GM12878 (cell line): ENCODE measurements around the gene PHACTR1. TPM values are rescaled to one million over a fixed set of nuclear protein-coding genes. Genes with fewer than 3 reads are reported as not detected.

Experiments
- ATAC-seq: fragments of 200-7000 bp; cut with Tn5 transposase; 3 replicates; pipeline ENCODE4 v1.9.1; 2020; ENCODE audit warnings: mild to moderate bottlenecking, moderate library complexity
- BruUV-seq: library from RNA; stranded (reverse); fragments of 400-500 nt; replicated peaks from 2 replicates; lab custom pipeline; 2021; lab: Mats Ljungman, UMichigan
- CTCF ChIA-PET: fragments of 300-600 bp; sonication (Branson Sonifier 250); formaldehyde crosslinking; extraction: SDS; loops from one replicate; lab custom pipeline; 2021; ENCODE audit warnings: inconsistent platforms; lab: Yijun Ruan, JAX
- POLR2A ChIA-PET: fragments of 350-600 bp; formaldehyde crosslinking; extraction: SDS; loops from one replicate; lab custom pipeline; 2021; ENCODE audit warnings: inconsistent platforms; lab: Charles Lee
- RAD21 ChIA-PET: fragments of 300-600 bp; sonication (Branson Sonifier 250); formaldehyde crosslinking; loops from one replicate; lab custom pipeline; 2023; ENCODE audit warnings: antibody characterized with exemption; ENCODE audit not compliant: unreplicated experiment; lab: Charles Lee
- SMC1A ChIA-PET: fragments of 300-600 bp; sonication (Branson Sonifier 250); formaldehyde crosslinking; loops from one replicate; lab custom pipeline; 2023; ENCODE audit not compliant: unreplicated experiment, uncharacterized antibody; lab: Charles Lee
- DNase-seq: peaks from one replicate; pipeline ENCODE4 v3.0.0-alpha.2; 2011; ENCODE audit warnings: low read depth, low spot score
- FAIRE-seq: peaks from 3 replicates; lab custom pipeline; 2011; peaks lifted over from hg19 to GRCh38; lab: Jason Lieb, UNC
- H2AFZ ChIP-seq: 2 replicates; pipeline ENCODE4 v1.6.0; 2011; ENCODE audit warnings: low read depth, low read length, control low read depth; ENCODE audit not compliant: control insufficient read depth
- H3K27ac ChIP-seq: 2 replicates; pipeline ENCODE4 v1.5.1; 2011; ENCODE audit warnings: control low read depth; ENCODE audit not compliant: control insufficient read depth, insufficient read depth
- H3K27me3 ChIP-seq, 2 experiments: replicated peaks in 1 of 2; 2 replicates each; pipeline versions ENCODE4 v1.6.0 to v1.6.1; 2011; ENCODE audit warnings: low read length in 1 of 2; ENCODE audit not compliant: control insufficient read depth in 2 of 2, insufficient read depth in 2 of 2
- H3K36me3 ChIP-seq, 2 experiments: 2 replicates each; pipeline ENCODE4 v1.5.1; 2011; ENCODE audit warnings: low read length in 1 of 2; ENCODE audit not compliant: control insufficient read depth in 2 of 2, insufficient read depth in 2 of 2
- H3K4me1 ChIP-seq: 2 replicates; pipeline ENCODE4 v1.6.1; 2011; ENCODE audit warnings: mild to moderate bottlenecking, low read length, moderate library complexity, mixed read lengths; ENCODE audit not compliant: control insufficient read depth, insufficient read depth
- H3K4me2 ChIP-seq: 2 replicates; pipeline ENCODE4 v1.6.0; 2011; ENCODE audit warnings: control low read depth; ENCODE audit not compliant: control insufficient read depth, insufficient read depth
- H3K4me3 ChIP-seq: fragments of 200-600 bp; sonication (generic); 2 replicates; pipeline ENCODE4 v1.5.1; 2016
- H3K79me2 ChIP-seq: 2 replicates; pipeline ENCODE4 v1.6.0; 2011; ENCODE audit warnings: low read length; ENCODE audit not compliant: control insufficient read depth, insufficient read depth
- H3K9ac ChIP-seq: 2 replicates; pipeline ENCODE4 v1.8.0; 2011; ENCODE audit warnings: low read length, control low read depth, mixed read lengths; ENCODE audit not compliant: control insufficient read depth, insufficient read depth
- H3K9me3 ChIP-seq: replicated peaks from 3 replicates; pipeline ENCODE4 v1.5.1; 2011; ENCODE audit warnings: mild to moderate bottlenecking, low read length; ENCODE audit not compliant: control insufficient read depth, insufficient read depth
- H4K20me1 ChIP-seq: 2 replicates; pipeline ENCODE4 v1.6.0; 2011; ENCODE audit not compliant: control insufficient read depth, insufficient read depth
- CBX5 ChIP-seq: sonication (generic); IDR thresholded peaks from 2 replicates; pipeline ENCODE4 v1.6.1; 2016; ENCODE audit warnings: low read depth, moderate library complexity, mild to moderate bottlenecking, inconsistent platforms
- CEBPB ChIP-seq, 2 experiments: fragments of 150-350 bp in 1 of 2; IDR thresholded peaks; 2 replicates each; pipeline ENCODE4 v1.6.1; 2012 to 2014; ENCODE audit warnings: low read depth in 2 of 2, low read length in 2 of 2, borderline replicate concordance in 1 of 2, inconsistent platforms in 1 of 2
- CTCF ChIP-seq, 3 experiments: IDR thresholded peaks in 2 of 3; conservative IDR thresholded peaks in 1 of 3; 2 replicates each; pipeline ENCODE4 v1.5.1; 2011; ENCODE audit warnings: low read depth in 3 of 3, low read length in 3 of 3, mild to moderate bottlenecking in 3 of 3, control low read depth in 2 of 3, moderate library complexity in 2 of 3, inconsistent platforms in 1 of 3, mixed read lengths in 1 of 3; ENCODE audit not compliant: control insufficient read depth in 2 of 3, insufficient read depth in 1 of 3; ENCODE audit errors: extremely low read depth in 1 of 3
- ESRRA ChIP-seq: IDR thresholded peaks from 2 replicates; pipeline ENCODE4 v1.6.1; 2012; ENCODE audit warnings: mild to moderate bottlenecking, low read length, improper control_type of control experiment
- HDAC6 ChIP-seq: fragments of 200-600 bp; sonication (generic); IDR thresholded peaks from one replicate; pipeline ENCODE4 v1.8.0; 2017; ENCODE audit warnings: antibody characterized with exemption; ENCODE audit not compliant: unreplicated experiment
- IKZF1 ChIP-seq: fragments of 450-650 bp; conservative IDR thresholded peaks from 2 replicates; pipeline ENCODE4 v1.6.1; 2017; ENCODE audit warnings: antibody characterized with exemption, mild to moderate bottlenecking
- IKZF2 ChIP-seq, 2 experiments: fragments of 450-650 bp; IDR thresholded peaks; 2 replicates each; pipeline ENCODE4 v1.6.1; 2017; ENCODE audit warnings: mild to moderate bottlenecking in 2 of 2, moderate library complexity in 2 of 2
- MAX ChIP-seq: IDR thresholded peaks from 2 replicates; pipeline ENCODE4 v1.6.1; 2012; ENCODE audit warnings: low read depth, low read length, improper control_type of control experiment
- MEF2B ChIP-seq: fragments of 450-650 bp; IDR thresholded peaks from 2 replicates; pipeline ENCODE4 v1.6.1; 2018; ENCODE audit warnings: mild to moderate bottlenecking, moderate library complexity; ENCODE audit not compliant: partially characterized antibody, poor library complexity, severe bottlenecking
- MLLT1 ChIP-seq: fragments of 450-650 bp; IDR thresholded peaks from 2 replicates; pipeline ENCODE4 v1.6.1; 2016; ENCODE audit warnings: mild to moderate bottlenecking
- NFYA ChIP-seq: IDR thresholded peaks from 2 replicates; pipeline ENCODE4 v1.6.1; 2011; ENCODE audit warnings: low read depth, mild to moderate bottlenecking, low read length, improper control_type of control experiment, borderline replicate concordance
- NR2C1 ChIP-seq: fragments of 450-650 bp; IDR thresholded peaks from 2 replicates; pipeline ENCODE4 v1.6.1; 2017; ENCODE audit warnings: antibody characterized with exemption, mild to moderate bottlenecking, moderate library complexity
- NR2C2 ChIP-seq: IDR thresholded peaks from 2 replicates; pipeline ENCODE4 v1.6.1; 2011; ENCODE audit warnings: borderline replicate concordance, low read depth; ENCODE audit not compliant: control insufficient read depth, insufficient read length
- RB1 ChIP-seq: fragments of 450-650 bp; formaldehyde crosslinking; IDR thresholded peaks from 2 replicates; pipeline ENCODE4 v1.6.1; 2017; ENCODE audit warnings: mild to moderate bottlenecking, borderline replicate concordance
- SMAD1 ChIP-seq: fragments of 450-650 bp; IDR thresholded peaks from 2 replicates; pipeline ENCODE4 v1.6.1; 2018; ENCODE audit warnings: mild to moderate bottlenecking, low read depth; ENCODE audit not compliant: partially characterized antibody
- SP1 ChIP-seq: IDR thresholded peaks from one replicate; pipeline ENCODE4 v1.6.1; 2011; ENCODE audit warnings: low read depth, low read length
- SUPT20H ChIP-seq: IDR thresholded peaks from 2 replicates; pipeline ENCODE4 v1.6.1; 2011; ENCODE audit warnings: low read depth, mild to moderate bottlenecking, low read length, moderate library complexity, borderline replicate concordance; ENCODE audit not compliant: control insufficient read depth
- TCF7 ChIP-seq: IDR thresholded peaks from 2 replicates; pipeline ENCODE4 v1.6.1; 2014; ENCODE audit warnings: antibody characterized with exemption, borderline replicate concordance
- WRNIP1 ChIP-seq: IDR thresholded peaks from 2 replicates; pipeline ENCODE4 v1.6.1; 2011; ENCODE audit warnings: low read depth, low read length, improper control_type of control experiment, borderline replicate concordance
- ZNF384 ChIP-seq: IDR thresholded peaks from 2 replicates; pipeline ENCODE4 v1.6.1; 2012; ENCODE audit warnings: low read depth, mild to moderate bottlenecking, low read length, improper control_type of control experiment, borderline replicate concordance
- ZSCAN29 ChIP-seq: fragments of 450-650 bp; IDR thresholded peaks from 2 replicates; pipeline ENCODE4 v1.6.1; 2017; ENCODE audit warnings: mild to moderate bottlenecking, moderate library complexity
- WGBS: methylation state at CpG from one replicate; pipeline ENCODE4 v1.1.6; 2016; ENCODE audit warnings: low lambda C conversion rate; ENCODE audit not compliant: insufficient replicate concordance, insufficient coverage; ENCODE audit errors: missing lambda C conversion rate; 5-methylcytosine and 5-hydroxymethylcytosine counted together
- in situ Hi-C: fragments of 300-500 bp; cut with MboI; formaldehyde crosslinking; loops from 9 replicates; pipeline ENCODE4 v1.14.3; 2018; ENCODE audit warnings: mixed read lengths
- intact Hi-C: fragments of 100-400 bp; cut with micrococcal nuclease; formaldehyde crosslinking; loops from one replicate; pipeline ENCODE4 v1.14.2; 2022; ENCODE audit not compliant: unreplicated experiment
- polyA plus RNA-seq, 11 experiments: library from polyadenylated mRNA; depleted of rRNA in 4 of 11; unstranded in 6 of 11; stranded (reverse) in 5 of 11; fragments of >200 nt; fragmentation: Nextera tagmentation in 4 of 11; fragmentation: Illumina TruSeq in 1 of 11; extraction: Ambion mirVana in 4 of 11; extraction: Trizol in 1 of 11; gene quantifications; 1 replicate in 1 of 11; 2 replicates in 10 of 11; pipeline versions ENCODE4 v1.2.1 to v1.2.3, GENCODE V29; 2011 to 2016; ENCODE audit warnings: inconsistent platforms in 2 of 11, missing spikeins in 2 of 11, low read depth in 1 of 11
- total RNA-seq, 4 experiments: library from RNA; depleted of rRNA in 3 of 4; stranded (reverse); fragments of >200 nt in 3 of 4; fragmentation: Illumina TruSeq in 1 of 4; extraction: Trizol in 1 of 4; gene quantifications; 2 replicates each; pipeline versions ENCODE4 v1.2.1 to v1.2.3, GENCODE V29; 2013 to 2021

Gene PHACTR1
- total and polyA plus RNA-seq, 10 of the 15 experiments (the other 5 are each of a cell fraction or from before 2014, with no cell fraction given): 34.2 to 94.6 (median 62.3) TPM

- TF ChIP-seq ESRRA (no peak), RB1 (no peak), TCF7 (no peak), ZSCAN29 (no peak), CBX5 (no peak)
- TF ChIP-seq, all 136 proteins: peak for 0
Measured at GRCh38 chr6:12952318-12952717, 235.8 kb downstream of the PHACTR1 start (continued).

GRCh38 chr6:12955956-12956355, 239.4 kb downstream of the PHACTR1 start:
- Histone ChIP-seq H3K4me3 (no peak overlapping the region), H3K27me3 (peaks cover 3 to 23% of the 10 kb centered on the region in 2 experiments; a peak in 3 of 4 replicates), H3K4me2 (no peak overlapping the region), H3K4me1 (no peaks in the 10 kb centered on the region), H2AFZ (no peak overlapping the region), H3K9me3 (no peaks in the 10 kb centered on the region), H3K27ac (no peak overlapping the region), H3K79me2 (no peaks in the 10 kb centered on the region), H3K9ac (no peak overlapping the region), H3K36me3 (no peaks in the 10 kb centered on the region), H4K20me1 (no peaks in the 10 kb centered on the region)
- no TSS peak for BruUV-seq
- in situ Hi-C loops: no loop called here
- SMC1A ChIA-PET: no interaction called here
- intact Hi-C loops: no loop called here
- TF ChIP-seq SMAD1 (no peak), IKZF1 (no peak), SUPT20H (no peak), CEBPB (IDR thresholded peaks at IDR 0.05; ENCODE audit: borderline replicate concordance in 1 of 2, low read depth in 2 of 2, low read length in 2 of 2) (no peak), NFYA (no peak), IKZF2 (IDR thresholded peaks at IDR 0.05) (no peak), ZNF384 (no peak), WRNIP1 (no peak), SP1 (no peak), MEF2B (no peak), MAX (no peak), HDAC6 (no peak), NR2C2 (no peak), NR2C1 (no peak), CTCF (IDR thresholded peaks at IDR 0.05 in 2 of 3, conservative IDR thresholded peaks at IDR 0.05 in 1 of 3; ENCODE audit: control insufficient read depth in 2 of 3, extremely low read depth in 1 of 3, insufficient read depth in 1 of 3, low read depth in 3 of 3, low read length in 3 of 3) (no peak), MLLT1 (no peak)
- POLR2A ChIA-PET: no interaction called here
- no peak for FAIRE-seq
- no peak for ATAC-seq
- RAD21 ChIA-PET: no interaction called here
- CTCF ChIA-PET: no interaction called here
- DNase-seq: no peak
- 46% methylated on average over 5 of the region's 5 CpGs for WGBS
